ENCODE measurements around the gene KRTAP10-12. TPM values are rescaled to one million over a fixed set of nuclear protein-coding genes. Genes with fewer than 3 reads are reported as not detected.

KRTAP10-12 gene
- total RNA-seq, 1 donor from 2014 or later, result not detected

DNA sequence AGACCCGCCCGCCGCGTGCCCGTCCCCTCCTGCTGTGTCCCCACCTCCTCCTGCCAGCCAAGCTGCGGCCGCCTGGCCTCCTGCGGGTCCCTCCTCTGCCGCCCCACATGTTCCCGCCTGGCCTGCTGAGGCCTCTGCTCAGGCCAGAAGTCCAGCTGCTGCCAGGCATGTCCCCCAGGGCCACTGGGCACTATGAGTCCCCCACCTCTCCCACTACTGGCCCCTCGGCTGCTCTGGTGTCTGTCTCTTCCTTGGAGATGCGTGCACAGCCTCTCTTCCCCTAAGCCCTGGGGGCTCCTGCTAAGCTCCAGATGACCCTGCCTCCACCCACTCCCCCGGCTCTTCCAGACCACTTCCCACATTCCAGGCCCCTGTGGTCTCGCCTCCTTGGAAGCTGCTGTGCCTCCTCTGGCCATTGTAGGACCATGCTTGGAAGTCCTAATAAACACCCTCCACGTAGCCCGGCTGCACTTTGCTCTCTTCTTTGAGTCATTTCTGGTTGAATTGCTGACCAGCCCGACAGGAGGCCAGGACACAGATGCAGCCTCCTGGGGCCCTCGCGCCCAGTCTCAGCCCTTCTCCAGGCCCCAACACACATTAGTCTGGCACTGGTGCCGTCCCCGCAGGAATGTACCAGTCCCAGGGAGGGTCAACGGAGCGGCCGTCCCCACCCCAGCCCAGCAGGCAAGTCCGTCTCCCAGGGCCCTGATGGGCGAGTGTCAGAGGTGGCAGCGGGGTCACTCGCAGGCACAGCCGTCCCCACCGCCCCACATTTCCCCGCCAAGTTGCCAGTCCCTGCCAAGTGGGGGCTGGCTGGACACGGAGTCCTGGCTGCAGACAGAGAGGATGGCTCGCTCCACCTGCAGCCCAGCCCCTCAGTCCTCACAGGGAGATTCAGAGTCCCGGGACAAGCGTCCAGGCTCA, 1.1 kb downstream of the KRTAP10-12 start:
- peak; percentile 7 for DNase-seq (ENCODE audit: low spot score)

DNA sequence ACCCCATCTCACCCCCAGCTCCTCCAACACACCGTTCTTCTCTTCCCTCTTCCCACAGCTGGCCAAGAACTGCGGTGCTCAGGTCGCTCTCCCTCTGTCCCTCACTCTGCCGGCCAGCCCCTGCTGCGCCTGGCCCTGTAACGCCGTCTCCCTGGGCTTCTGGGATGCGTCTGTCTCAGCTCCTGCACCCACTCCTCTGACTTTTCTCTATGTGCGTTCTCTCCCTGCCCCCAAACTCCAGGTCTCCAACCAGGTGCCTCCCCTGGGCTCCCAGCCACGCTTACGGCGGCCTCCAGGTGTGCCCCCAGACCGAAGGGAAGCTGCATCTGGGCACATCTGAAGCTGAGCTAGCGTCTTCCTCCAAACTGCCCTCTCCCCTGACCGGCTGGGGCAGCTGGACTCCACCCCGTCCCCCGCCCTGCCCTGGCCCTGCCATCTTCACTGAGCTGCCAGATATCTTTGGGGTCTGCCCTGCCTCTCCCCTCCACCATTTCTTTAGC, 2.6 kb downstream of the KRTAP10-12 start:
- DNase-seq (ENCODE audit: low spot score), result no peak

DNA sequence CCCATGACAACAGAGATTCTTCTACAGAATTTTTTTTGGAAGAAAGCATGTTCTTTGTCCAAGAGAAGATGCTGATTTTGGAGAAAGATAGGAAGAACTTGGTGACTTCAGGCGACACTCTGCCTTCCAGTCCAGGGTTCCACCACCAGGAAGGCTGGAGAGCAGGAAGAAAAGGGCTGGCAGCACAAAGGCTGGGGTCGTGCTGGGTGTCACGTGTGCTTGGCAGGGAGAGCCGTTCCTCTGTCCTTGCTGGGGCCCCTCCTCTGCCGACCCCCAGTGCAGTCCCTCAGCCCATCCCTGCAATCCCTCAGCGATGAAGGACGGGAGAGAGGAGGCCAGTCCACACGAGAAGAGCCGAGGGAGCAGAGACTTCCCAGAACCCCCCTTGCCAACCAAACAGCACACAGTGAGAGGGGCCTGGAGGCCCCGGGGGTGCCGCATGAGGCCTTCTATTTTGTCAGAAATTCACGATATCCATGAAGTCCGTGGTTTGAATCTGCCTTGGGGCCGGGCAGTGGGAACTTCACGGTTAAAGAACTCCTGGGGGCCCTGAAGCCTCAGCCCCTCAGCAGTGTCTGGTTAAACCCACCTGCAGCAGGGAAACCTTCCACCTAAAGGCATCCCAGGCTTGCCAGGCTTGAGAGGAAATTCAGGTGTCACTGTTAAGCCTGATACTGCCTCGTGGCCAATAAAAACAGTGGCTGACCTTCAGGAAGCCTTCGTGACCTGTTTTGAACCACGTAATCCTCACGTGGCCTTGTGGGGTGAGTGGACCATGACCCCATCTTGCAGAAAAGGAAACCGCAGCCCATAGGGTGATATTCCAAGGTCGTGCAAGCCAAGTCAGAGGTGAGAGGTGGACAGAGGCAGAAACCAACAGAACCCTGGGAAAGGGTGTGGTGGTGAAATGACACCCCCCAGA, 3.4 kb downstream of the KRTAP10-12 start:
- DNase-seq (ENCODE audit: low spot score), result no peak

DNA sequence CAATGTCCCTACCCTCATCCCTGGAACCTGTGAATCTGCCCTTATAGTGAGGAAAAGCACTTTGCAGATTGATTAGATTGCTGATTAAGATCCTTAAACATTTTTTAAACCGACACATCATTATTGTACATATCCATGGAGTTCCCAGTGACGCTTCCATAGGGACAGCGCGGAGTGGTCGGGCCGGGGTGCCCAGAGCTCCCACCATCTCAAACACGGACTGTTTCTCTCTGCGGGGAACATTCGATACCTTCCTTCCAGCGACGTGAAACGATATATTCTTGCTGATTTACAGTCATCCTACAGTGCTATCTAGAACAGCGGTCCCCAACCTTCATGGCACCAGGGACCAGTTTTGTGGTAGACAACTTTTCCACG, 4.0 kb downstream of the KRTAP10-12 start:
- DNase-seq (ENCODE audit: low spot score), result no peak

DNA sequence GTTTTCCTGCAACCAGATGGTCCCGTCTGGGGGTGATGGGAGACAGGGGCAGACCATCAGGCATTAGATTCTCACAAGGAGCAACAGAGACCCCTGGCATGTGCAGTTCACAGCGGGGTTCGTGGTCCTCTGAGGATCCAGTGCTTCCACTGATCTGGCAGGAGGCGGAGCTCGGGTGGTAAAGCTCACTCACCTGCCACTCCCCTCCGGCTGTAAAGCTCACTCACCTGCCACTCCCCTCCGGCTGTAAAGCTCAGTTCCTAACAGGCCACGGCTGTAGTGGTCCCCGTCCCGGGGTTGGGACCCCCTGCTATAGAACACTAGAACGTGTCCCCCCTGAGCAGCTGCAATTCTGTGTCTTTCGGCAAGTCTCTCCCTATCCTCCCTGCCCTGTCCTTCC, 4.6 kb downstream of the KRTAP10-12 start:
- DNase-seq (ENCODE audit: low spot score), result no peak

DNA sequence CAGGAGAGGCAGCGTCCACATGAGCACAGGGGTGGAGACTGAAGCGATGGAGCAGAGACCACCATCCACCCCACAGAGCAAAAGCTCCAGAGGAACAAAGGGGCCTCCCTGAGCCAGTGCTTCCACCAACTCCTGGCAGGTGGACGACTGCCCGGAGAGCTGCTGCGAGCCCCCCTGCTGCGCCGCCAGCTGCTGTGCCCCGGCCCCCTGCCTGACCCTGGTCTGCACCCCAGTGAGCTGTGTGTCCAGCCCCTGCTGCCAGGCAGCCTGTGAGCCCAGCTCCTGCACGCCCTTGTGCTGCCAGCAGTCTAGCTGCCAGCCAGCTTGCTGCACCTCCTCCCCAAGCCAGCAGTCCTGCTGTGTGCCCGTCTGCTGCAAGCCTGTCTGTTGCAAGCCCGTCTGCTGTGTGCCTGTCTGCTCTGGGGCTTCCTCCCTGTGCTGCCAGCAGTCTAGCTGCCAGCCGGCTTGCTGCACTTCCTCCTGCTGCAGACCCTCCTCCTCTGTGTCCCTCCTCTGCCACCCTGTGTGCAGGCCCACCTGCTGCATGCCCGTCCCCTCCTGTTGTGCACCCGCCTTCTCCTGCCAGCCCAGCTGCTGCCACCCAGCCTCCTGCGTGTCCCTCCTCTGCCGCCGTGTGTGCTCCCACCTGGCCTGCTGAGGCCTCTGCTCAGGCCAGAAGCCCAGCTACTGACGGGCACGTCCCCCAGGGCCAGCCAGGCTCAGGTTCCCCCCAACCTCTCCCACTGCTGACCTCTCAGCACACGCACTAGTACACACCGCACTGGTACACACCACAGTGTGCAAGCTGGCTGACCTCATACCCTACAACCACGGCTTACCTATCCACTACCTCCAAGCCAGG, 5.4 kb downstream of the KRTAP10-12 start:
- DNase-seq (ENCODE audit: low spot score), result no peak

DNA sequence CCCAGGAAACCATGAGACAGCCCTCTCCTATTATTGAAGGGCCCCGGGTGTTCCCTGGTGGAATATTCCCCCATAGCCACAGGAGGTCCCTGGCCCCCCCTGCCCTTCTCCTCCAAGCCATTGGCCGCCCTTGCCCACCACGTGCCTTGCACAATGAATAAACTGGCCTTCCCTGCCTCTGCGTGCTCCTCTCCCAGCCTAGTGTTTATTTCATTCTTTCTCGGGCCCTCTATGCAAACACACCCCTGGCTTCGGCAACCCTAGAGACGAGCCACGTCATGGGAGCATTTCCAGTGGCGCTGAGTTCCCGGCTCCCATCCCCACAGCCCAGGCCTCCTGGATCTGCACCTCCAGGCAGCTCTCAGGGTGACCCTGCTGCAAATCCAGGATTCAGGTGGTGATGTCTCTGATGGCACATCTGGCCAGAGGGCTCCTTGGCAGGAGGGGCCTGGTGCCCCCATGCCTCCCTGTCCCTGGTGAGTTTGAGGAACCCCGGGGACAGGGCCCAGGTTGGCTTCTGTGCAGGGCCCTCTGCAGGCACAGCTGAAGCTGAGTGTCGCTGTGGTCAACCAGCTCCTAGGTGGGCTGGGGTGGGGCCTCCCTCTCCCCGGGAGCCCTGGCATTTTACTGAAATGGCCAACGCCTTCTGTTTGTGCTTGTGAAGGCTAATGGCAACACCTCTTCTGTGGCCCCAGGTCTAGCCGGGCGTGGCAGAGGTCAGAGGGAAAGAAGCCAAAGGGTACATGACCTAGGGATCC, 6.2 kb downstream of the KRTAP10-12 start:
- DNase-seq (ENCODE audit: low spot score), result no peak

DNA sequence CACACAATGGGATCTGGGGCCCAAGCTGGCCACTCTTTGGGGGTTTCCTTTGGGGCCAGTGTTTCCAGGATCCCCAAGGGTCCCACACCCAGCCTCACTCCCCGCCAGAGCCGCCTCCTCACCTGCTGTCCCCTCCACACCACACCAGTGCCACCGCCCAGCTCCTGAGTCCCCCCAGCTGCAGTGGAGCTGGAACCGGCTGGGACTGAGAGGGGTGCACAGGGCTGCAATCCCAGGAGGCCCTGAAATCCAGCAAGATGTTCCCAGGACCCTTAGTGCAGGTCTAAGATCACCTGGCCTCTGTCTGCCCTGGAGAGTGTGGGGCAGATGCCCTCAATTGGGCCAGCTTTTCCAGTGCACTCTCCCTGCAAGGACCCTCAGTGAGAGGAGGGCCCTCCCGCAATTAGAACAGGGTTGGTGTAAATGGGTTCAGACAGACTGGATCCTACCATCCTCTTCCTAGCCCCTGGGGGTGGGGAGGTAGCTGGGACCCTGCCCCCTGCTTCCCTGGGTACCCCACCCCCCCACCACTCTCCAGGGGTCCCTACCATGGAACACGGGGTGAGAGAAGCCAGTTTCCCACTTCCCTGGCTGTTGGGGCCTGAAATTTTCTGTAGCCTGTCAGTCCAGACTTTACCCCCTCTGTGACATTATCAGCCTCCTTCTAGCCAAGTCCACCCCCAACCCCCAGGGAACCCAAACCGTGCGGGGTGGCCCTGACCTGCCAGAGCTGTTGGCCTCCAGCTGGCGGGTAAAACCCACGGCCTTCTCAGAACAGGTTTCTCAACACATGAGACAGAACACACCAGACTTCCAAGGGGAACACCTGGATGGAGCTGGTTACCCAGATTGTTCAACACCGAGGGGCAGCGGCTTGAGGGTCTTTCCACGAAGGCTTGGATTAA, 7.0 kb downstream of the KRTAP10-12 start:
- no peak for DNase-seq (ENCODE audit: low spot score)

DNA sequence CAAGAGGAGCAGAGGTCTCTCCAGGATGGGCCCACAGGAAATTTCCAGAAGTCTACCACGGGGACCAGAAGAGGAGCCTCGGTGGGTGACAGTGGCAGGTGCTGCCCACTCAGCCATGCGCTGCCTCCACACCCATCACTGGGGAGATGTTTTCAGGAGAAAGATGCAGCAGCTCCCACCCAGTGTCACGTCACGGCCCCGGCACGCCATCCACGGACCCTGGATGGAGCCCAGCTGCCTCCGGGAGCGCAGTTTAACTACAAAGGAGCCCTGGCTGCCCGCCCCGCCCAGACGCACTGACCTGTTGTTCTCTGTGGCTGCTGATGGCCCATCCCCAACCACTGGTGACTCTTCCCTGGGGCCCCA, 7.6 kb downstream of the KRTAP10-12 start:
- DNase-seq (ENCODE audit: low spot score), result no peak

DNA sequence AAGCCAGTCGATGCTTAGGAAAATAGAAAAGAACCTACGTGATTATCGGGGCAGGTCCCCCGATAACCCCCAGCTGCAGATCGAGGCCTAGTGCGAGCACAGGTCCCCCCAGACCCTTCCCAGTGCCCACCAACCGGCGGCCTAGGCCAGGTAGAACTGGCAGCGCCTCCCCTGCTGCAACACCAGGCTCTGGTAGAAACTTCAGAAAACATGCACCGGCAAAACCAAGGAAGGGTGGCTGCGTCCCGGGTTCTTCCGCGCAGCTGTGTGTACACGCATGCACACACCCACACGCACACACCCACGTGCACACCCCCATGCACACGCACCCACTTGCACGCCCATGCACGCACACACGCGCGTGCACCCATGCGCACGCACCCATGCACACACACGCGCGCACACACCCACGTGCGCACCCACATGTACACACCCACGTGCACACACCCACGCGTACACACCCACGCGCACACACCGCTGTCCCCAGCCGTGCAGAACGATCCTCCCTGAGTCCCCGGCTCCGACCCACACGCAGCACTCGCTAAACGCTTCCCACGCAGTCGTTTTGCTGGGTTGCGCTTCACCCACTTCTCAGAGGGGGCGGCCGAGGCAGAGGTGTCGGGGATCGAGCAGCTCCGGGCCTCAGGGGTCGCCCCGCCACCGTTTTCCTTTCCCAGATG, 9.2 kb downstream of the KRTAP10-12 start:
- no peak for DNase-seq (ENCODE audit: low spot score)

DNA sequence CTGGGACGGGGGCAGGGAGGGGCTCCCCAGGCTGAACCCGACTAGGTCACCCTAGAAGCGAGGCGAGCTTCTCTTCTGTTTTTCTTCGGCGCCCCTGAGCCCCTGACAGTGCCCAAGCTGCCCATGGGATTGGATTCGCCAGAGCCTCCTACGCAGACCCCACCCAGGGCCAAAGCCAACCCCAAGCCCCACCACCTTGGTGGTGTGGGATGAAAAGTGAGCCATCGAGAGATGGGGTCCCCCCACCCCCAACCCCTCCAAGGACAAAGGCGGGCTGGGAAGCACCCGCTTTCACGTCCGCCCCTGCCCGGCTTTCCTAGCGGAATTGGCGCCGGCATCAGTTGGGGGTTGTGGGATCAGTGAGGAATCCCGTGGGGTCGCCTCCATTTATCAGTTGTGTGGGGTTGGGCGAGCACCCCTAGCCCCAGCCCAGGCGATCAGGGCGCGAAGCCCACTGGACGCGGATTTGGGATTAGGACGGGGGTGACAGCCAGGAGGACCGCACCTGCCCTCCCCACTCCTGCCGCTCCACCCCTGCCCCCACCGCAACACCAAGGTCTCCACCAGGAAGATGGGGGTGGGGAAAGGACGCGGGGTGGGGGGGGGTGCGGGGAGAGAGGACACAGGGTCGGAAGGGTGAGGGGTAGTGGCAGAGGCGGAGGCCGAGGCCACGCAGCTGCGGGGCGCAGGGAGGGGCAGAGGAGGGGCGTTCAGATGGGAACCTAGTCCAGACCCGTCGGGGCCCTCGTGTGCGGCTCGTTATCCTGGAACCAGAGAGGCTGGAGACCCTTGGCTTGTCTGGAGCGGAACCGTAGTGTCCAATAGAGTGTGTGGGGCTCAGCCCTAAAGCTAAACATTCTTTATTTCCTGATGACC, 10.0 kb downstream of the KRTAP10-12 start:
- DNase-seq (ENCODE audit: low spot score), result no peak

DNA sequence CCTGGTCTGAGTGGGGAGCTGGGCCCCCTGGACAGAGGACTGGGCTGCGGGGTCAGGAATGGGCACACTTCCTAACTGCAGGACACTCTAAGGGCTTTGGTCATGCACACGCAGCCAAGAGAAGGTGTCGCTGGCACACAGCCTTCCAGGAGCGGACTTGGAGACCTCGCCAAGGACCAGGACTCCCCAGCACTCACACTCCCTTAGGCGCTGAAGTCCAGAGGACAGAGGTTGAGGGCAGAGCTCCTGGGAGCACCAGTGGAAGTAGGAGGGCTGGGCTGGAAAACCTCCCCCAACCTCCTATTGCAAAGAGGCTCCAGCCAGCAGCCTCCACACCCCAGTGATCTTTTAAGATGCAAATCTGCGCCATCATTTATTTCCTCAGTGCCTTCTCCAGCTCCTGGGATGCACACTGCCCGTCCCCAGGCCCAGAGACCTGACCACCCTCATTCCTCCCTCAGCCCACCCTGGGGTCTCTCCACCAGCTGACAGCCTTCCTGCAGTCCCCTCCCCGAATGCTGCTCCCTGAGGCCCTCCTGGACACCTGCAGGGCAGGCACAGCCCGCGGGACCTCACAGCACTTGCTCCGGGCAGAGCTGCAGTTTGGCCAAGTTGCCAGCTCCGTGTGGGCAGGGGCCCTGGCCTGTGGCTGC, 11.4 kb downstream of the KRTAP10-12 start:
- no peak for DNase-seq (ENCODE audit: low spot score)

DNA sequence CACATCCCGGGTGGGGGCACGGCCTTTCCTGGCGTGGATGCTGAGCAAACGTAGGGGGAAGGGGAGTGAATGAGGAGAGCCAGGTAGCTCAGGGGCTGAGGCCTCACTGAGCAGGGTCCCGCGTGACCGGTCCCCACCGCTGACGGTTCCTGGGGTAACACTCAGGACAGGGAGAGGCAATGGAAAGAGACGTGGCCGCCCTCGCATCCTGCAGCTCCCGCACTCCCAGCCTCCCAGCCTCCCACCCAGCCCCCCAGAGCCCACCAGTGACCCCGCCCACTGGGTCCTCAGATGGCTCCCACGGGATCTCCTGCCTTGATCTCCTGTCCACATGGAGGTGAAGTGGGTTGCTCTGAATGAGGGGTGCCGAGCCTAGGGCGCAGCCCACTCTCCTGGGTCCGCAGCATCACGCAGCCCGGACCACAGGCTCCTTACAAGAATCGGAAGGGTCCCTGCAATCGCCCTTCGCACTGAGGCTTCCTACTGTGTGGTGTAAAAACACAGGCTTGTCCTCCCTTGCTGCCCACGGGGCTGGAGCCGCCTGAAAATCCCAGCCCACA, 12.0 kb downstream of the KRTAP10-12 start:
- DNase-seq (ENCODE audit: low spot score), result no peak

DNA sequence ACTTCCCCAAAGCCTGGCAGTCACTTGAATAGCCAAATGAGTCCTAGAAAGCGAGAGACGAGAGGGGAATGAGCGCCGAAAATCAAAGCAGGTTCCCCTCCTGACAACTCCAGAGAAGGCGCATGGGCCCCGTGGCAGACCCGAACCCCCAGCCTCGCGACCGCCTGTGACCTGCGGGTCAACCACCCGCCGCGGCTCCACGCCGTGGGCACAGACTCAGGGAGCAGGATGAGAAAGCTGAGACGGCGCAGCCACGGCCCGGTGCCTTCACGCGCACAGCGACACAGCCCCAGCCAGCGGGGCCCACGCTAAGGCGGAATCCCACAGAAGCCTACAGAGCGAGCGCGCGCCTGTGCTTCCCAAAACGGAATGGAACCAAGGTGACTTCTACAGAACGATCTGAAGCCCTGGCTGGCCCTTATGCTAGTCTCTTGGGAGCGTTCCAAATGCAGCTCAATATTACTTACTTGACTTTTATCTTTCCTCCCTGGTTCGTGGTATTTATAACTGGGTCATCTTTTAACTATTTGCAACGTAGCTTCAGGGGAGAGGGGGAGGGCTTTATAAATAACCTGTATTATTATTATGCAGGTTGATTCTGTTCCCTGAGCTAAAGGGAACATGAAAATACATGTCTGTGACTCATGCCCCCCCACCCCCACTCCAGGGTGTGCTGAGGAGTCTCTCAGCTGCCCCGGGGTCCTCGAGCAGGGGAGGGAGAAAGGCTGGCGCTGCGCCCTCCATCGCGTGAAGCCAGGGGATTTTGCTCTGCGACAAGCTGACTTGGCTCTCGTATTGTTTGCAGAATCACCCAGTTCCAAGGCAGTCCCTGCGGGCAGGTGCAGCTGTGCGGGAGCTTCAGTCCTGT, 12.7 kb downstream of the KRTAP10-12 start:
- no peak for DNase-seq (ENCODE audit: low spot score)

DNA sequence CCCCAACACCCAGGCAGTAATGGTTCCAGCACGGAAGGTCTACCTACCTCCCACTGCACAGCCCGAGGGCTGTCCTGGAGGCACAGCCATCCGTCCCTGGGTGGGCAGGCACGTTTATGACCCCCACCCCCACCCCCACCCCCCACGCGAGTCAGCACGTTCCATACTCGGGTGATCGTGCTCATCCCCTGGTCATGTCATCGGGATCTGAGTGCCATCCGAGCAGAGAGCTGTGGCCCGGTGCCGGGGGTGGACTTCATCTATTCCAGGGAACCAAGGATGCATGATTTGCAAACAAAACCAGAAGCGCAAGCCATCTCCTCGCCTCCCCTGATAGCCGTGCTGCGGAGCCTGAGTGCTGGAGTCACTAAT, 13.3 kb downstream of the KRTAP10-12 start:
- DNase-seq (ENCODE audit: low spot score), result no peak

DNA sequence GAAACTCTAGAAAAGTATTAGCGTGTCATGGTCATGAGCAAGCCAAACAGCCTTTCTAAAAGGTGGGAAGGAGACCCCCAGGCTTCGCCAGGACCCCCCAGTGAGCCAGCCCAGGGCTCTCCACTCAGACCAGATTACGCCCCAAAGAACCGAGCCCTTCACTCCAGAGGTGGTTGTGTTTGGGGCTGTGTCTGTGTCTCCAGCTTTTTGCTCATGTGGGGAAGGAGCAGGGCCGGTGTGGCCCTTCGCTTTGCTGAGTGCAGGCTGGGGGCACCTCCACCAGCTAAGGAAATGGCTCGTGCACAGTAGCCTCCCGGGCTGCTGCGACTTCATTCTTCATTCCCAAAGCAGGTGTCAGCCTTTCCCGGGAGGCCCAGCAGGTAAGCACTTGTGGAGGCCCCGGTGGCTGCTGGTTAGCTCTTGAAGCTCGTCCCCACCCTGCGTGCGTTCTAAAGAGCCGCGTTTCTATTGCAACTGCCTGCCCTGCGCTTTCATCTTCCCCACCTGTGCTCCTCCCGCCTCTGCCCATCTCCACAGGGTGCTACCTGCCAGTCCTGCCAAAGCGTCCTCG, 13.9 kb downstream of the KRTAP10-12 start:
- DNase-seq (ENCODE audit: low spot score), result no peak

Measured in mucosa of gallbladder (tissue), 1 donor.